ENCODE measurements around the gene NTM. TPM values are rescaled to one million over a fixed set of nuclear protein-coding genes. Genes with fewer than 3 reads are reported as not detected.
A peak's percentile ranks its signal among the peaks of the same experiment; 100 is the strongest.

Gene NTM
- total and polyA plus RNA-seq, 12 donors: 0.43 to 3.0 (median 1.3) TPM

DNA sequence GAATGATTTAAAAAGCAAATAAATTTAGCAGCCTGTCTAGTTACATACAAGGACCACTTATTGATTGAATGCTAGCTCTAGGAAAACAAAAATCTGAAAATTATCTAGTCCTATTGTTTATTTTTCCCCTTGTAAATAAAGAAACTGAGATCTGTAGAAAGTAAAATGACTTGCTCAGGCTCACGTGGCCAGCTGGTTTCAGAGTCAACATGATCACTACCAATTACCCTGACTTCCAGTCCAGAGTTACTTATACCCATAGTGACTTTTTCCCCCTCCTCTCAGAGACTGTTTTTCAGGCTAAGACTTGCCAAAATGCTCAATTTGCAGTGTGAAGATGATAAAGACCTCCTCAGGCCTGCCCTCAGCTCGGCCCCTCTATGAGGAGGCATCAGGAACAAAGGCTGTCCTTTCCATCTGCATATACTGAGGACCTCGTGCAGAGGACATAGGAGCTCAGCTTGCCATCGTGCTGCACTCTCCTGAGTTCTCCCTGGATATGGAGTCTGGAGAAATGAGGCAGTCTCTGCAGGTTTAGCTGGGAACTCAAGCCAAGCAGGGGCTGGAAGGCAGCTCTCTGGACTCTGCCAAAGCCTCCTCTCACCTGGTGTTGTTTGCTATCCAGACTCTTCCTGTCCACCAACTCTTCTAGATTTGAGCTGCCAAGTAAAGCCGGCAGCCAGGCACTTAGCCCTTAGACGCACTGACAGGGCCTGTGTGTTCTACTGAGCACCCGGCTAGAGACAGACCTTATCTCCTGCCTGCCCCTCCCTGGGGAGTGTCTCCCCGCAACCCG is 883.3 kb downstream of the NTM start:
- Histone ChIP-seq H3K4me1 (no peaks in the 10 kb centered on the region), H3K27ac (no peak overlapping the region), H3K9me3 (peaks cover 0 to 17% (median 0%) of the 10 kb centered on the region in 11 donors), H3K36me3 (no peaks in the 10 kb centered on the region), H3K4me3 (no peak overlapping the region), H3K27me3 (peaks cover 0 to 8% (median 0%) of the 10 kb centered on the region in 7 donors)
- TF ChIP-seq, protein P1, sequence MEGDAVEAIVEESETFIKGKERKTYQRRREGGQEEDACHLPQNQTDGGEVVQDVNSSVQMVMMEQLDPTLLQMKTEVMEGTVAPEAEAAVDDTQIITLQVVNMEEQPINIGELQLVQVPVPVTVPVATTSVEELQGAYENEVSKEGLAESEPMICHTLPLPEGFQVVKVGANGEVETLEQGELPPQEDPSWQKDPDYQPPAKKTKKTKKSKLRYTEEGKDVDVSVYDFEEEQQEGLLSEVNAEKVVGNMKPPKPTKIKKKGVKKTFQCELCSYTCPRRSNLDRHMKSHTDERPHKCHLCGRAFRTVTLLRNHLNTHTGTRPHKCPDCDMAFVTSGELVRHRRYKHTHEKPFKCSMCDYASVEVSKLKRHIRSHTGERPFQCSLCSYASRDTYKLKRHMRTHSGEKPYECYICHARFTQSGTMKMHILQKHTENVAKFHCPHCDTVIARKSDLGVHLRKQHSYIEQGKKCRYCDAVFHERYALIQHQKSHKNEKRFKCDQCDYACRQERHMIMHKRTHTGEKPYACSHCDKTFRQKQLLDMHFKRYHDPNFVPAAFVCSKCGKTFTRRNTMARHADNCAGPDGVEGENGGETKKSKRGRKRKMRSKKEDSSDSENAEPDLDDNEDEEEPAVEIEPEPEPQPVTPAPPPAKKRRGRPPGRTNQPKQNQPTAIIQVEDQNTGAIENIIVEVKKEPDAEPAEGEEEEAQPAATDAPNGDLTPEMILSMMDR (IDR thresholded peaks at IDR 0.05): no peak
- intact Hi-C loops (cut with DNase I): no loop called here
- WGBS, 2 donors: 53 to 57% methylated on average over 9 of the region's 9 CpGs
- no peak for DNase-seq
- ATAC-seq: peak in 1 of 8 donors; percentile 50

DNA sequence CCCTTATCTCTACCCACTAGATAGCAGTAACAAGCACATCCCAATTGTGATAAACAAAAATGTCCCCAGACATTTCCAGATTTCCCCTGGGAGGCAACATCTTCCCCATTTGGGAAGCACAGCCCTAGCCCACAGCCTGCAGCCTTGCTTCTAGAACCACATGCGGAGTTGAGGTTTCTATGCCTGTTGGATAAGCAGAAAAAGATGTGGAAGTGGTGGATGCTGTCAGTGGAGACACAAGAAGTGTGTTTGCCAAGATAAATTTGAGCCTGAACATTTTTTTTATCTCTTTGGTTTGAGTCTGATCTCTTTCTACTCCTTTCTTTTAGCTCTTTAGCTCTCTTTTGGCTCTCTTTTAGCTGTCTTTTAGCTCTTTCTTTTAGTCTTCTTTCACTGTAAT is 884.5 kb downstream of the NTM start:
- TF ChIP-seq, protein P1 (IDR thresholded peaks at IDR 0.05): no peak
- DNase-seq: no peak
- Histone ChIP-seq H3K36me3 (no peaks in the 10 kb centered on the region), H3K27me3 (peaks cover 0 to 8% (median 0%) of the 10 kb centered on the region in 7 donors), H3K9me3 (peaks cover 0 to 14% (median 0%) of the 10 kb centered on the region in 11 donors), H3K4me3 (no peak overlapping the region), H3K4me1 (no peaks in the 10 kb centered on the region), H3K27ac (no peak overlapping the region)
- ATAC-seq: no peak
- 77 to 79% methylated on average over 1 of the region's 1 CpG for WGBS, 2 donors
- intact Hi-C loops (cut with DNase I): no loop called here

DNA sequence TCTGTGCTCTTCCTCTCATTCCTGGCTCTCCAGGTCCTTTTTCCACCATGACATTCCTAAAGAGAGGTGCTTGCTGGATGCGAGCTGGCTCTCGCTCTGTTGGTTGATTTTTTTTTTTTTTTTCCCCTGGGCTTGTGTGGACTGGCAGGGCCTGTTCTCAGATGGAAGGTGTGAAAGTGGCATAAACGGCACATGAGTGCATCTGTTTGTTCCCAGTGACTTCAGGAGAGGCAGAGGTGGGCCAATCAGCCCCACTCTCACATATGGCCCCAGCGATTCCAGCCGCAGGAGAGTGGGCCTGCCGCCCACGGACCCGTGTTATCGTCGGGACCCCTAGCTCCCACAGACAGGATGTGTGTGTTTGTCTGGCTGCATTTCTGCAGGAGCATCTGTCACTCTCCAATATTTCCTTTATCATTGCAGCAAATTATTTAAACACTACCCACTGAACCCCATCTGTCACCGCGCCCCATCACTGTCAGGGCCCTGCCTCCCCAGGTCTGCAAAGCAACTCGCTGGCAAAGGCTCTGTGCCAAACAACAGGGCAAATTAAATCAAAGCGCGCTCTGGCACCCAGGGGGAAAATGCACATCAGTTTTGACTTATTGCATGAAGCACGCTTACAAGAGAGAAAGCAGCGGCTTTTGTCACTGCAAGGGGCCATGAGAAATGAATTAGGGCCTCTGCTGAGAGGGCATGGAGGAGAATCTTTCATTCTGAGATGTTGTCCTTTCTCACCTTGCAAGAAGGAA is 886.3 kb downstream of the NTM start:
- ATAC-seq: no peak
- 71 to 82% methylated on average over 17 of the region's 17 CpGs for WGBS, 2 donors

DNA sequence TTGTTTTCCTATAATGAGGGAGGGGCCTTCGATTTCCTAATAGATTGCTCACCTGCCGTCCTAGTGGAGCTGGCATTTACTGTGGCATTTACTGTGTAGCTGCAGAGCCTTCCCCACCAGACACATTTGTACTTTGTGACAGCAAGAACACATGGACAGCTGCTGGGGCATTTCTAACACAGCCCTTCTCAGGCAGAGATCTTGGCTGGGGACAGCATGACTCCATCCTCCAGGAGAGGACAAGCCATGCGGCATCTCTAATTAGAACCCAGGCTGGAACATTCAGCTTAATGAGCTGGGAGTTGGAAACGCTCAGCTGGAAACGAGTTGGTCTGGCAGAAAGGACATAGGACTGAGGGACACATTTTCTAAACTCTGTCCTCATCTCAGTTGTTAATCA is 887.5 kb downstream of the NTM start:
- H3K4me3 ChIP-seq: no peak overlapping the region
- 84 to 90% methylated on average over 5 of the region's 5 CpGs for WGBS, 2 donors
- no peaks in the 10 kb centered on the region for H3K9me3 ChIP-seq
- no peak overlapping the region for H3K27ac ChIP-seq
- ATAC-seq: no peak
- H3K27me3 ChIP-seq: peaks cover 0 to 3% (median 0%) of the 10 kb centered on the region in 7 donors
- peaks cover 0 to 5% (median 0%) of the 10 kb centered on the region in 9 donors for H3K4me1 ChIP-seq
- H3K36me3 ChIP-seq: no peaks in the 10 kb centered on the region
- TF ChIP-seq, protein P1 (IDR thresholded peaks at IDR 0.05): no peak
- intact Hi-C loops (cut with DNase I): no loop called here
- no peak for DNase-seq

More for the DNA sequence above, 886.3 kb downstream of the NTM start:
- Histone ChIP-seq H3K4me1 (peaks cover 0 to 3% (median 0%) of the 10 kb centered on the region in 9 donors), H3K27ac (no peak overlapping the region), H3K27me3 (peaks cover 0 to 8% (median 0%) of the 10 kb centered on the region in 7 donors), H3K36me3 (no peaks in the 10 kb centered on the region), H3K9me3 (no peaks in the 10 kb centered on the region), H3K4me3 (no peak overlapping the region)
- intact Hi-C loops (cut with DNase I): no loop called here
- no peak for DNase-seq
- TF ChIP-seq, protein P1 (IDR thresholded peaks at IDR 0.05): no peak
